CD4-positive, alpha-beta T cell treated with Interleukin-6 at 100 ng/mL for 8 hours (primary cell): ENCODE measurements around the gene SUN2.
A peak's percentile ranks its signal among the peaks of the same experiment; 100 is the strongest.

Experiments used
- DNase-seq: peaks from one replicate; pipeline ENCODE4 v3.0.0-alpha.2; 2020; ENCODE audit warnings: mixed read lengths, low spot score

The SUN2 gene

DNA sequence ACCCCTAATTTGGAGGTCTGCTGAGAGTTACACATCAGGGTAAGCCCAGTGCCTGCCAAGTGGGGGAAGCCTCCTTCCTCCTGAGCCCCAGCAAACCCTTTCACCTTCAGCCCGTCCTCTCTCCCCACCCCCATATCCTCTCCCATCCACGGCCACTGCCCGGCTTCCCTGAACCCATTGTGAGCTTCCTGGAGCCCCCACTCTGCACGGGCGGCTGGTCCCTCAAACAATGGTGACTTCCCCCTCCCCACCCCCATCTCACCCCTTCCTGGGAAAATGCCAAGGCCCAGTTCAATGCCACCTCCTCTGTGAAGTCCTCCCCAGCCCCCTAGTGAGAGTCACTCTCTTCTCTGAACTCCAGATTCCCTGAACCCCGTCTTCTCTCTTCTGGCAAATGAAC is 20.3 kb upstream of the SUN2 start:
- no peak for DNase-seq

DNA sequence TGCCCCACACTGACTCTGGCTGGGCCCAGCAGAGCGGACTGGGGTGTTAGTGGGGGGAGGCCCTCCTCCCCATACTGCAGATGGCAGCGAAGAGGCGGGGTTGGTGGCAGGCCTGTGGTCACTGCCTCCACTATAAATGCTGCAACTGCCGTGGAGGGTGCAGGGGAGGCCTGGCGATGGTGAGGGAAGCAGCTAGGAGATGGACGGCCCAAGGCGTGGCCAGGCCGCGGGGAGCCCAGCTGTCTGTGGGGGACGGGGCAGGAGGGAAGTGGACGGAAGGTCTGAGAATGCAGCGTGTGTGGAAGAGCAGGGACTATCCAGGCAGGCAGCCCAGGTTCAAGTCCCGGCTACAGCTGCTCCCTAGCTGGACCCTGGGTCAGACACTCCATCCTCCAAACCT is 19.9 kb upstream of the SUN2 start:
- no peak for DNase-seq

DNA sequence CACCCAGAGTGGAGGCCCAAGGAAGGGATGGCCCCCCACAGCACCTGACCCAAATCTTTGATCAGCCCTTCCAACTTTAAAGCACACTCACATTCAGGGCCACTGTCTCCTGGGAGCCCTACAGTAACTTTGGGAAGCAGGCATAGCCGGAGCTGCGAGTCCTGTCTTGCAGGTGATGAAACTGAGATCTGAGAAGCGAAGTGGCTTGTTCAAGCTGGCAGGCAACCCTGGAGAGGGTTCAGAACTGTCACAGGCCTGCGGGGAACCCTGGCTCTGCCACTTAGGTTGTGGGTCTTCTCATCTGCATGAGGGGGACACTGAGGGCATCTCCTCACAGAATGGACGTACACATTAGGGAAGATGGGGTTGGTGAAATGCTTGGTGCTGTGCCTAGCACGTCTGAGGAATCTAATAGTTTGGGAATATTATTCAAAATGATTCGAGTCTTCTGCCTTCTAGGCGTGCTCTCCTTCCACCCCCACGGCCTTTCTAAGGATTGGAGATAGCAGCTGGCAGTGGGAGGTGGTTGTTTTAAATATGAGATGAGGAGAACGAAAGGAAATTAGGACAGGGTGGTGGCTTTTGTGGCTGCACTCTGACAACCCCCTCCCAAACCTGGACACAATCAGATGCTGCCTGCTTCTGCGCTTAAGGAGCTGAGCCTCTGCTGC is 18.8 kb upstream of the SUN2 start:
- DNase-seq, result no peak

DNA sequence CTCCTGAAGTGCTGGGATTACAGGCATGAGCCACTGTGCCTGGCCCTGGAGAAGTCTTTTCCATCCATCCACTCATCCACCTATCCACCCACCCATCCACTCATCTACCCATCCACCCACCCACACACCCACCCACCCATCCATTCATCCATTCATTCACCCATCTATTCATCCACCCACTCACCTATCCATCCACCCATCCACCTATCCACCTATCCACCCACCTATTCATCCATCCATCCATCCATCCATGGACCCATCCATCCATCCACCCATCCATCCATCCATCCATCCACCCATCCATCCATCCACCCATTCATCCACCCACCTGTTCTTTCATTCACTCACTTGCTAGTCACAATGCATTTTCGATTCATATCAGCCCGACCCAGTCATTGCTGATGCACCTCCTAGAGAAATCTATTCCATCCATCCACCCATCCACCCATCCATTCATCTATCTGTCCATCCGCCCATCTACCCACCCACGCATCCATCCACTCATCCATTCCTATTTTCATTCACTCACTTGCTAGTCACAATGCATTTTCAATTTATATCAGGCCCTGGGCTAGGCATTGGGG is 17.7 kb upstream of the SUN2 start:
- no peak for DNase-seq

DNA sequence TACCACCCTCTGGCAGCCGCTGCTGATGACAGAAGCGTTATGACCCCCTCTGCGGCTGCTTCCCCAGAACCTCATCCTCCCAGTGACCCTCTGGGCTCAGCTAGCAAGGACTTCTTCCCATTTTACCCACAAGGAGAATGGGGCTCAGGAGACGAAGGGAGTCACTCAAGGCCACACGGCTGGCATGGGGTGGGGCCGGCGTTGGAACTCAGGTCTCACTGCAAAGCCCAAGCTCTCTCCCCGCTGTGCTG is 16.8 kb upstream of the SUN2 start:
- no peak for DNase-seq

DNA sequence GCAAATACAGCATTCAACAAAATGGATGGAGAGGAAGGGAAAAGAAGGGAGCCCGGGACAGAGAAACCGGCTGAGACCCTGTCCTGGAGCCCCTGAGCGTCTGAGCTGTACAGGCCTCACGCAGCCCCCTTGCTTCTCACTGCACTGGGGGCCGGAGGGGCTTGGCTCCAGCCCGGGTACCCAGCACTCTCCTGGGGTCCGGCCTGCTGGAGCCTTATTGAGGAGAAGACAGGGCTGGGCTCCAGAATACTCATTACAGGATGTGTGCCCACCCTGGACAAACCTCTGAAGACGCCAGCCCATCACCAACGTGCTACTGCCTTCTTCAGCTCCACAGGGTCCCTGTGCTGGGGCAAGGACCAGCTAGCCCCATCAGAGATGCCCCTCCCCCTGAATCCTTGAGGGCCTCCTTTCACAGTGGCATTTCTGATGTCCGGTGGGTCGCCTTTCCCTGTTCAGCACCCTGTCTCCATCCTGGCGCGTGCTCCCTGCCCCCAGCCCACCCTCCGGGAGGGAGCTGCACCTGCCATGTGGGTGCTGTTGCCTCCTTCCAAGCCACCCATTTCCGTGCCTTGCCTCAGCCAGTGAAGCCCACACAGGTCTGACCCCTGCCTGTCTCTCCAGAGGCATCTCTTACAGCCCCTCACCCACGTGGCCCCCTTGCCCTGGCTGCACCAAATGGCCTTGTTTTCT is 14.6 kb upstream of the SUN2 start:
- no peak for DNase-seq

DNA sequence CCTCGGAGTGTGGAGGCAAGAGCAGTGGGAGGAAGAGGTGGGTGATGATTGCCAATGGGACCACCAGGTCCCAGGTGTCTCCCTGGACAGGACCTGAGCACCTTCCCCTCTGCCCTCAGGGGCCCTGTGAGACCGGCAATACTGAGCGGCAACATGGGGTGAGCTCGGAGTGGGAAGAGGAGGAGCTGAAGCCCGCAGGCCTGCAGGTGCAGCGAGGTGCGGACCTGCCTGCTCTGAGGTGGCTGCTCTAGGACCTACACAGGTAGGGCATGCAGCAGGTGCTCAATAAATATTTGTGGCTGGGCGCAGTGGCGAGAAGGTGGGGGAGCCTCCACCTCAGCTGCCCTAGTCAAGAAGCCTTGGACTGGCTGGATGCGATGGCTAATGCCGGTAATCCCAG is 12.2 kb upstream of the SUN2 start:
- DNase-seq, result no peak

DNA sequence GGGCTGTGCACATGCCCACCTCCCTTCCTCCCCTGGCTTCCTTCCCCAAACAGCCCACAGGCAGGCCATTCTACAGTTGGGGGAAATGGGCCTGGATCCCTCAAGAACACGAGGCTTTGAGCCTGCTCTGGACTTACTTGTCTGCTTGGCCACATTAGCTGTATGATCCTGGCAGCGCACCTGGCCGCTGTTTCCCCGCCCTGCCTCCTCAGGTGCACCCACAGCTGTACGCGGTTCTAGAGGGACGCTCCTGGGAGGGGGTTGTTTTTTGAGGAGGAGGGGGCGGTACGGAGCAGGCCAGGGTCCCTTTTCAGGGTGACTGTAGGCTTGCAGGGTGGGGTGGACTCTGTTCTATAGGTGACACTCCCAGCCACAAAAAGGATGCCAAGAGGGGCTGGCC is 11.5 kb upstream of the SUN2 start:
- DNase-seq, result no peak

DNA sequence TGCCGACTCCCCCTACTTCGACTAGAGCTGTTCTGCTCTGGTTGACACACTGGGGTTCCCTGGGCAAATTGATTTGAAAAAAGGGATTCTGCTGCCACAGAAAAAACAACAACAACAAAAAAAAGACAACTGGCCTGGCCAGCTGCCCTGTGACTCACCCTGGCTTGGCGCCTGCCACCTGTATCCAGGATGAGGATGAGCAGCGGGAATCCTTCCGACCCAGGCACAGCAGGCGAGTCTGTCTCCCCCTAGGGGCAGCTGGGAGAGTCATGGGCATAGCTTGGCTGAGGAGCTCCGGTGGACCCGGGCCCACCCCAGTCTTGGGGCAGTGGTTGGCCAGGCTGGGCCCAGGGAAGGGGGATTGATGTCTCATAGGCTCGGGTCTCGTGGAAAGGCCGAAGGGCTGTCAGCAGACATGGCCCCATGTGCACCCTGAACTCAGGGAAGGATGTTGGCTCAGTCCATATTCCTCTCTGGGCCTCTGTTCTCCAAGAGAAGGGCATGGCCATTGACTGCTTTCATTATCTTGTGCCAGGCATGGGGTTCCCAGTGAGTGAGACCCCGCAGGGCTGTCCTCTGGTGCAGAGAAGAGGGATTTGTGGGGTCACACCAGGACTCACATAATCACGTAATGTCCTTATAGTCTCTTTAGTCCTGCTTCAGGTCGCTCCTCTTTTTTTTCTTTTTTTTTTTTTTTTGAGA is 10.4 kb upstream of the SUN2 start:
- peak; percentile 43 for DNase-seq

DNA sequence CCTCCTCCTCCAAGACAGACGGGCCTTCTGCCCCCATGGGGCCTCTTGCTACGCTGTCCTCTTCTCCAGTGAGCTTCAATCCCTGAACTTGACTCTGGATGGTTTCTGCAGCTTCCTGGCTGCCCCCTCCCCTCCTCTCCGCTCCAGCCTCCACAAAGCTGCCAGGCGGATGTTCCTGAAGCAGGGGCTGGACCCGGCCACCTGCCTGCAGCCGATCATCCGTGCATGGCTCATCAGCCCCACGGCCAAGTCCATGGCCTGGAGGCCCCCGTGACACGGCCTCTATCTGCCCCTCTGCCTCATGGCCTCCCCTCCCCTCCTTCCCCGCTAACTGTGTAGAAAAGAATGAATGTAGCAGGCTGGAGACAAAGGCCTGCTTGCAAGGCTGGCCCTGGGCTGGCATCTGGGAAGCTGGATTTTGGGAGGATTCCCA is 6.8 kb upstream of the SUN2 start:
- no peak for DNase-seq

DNA sequence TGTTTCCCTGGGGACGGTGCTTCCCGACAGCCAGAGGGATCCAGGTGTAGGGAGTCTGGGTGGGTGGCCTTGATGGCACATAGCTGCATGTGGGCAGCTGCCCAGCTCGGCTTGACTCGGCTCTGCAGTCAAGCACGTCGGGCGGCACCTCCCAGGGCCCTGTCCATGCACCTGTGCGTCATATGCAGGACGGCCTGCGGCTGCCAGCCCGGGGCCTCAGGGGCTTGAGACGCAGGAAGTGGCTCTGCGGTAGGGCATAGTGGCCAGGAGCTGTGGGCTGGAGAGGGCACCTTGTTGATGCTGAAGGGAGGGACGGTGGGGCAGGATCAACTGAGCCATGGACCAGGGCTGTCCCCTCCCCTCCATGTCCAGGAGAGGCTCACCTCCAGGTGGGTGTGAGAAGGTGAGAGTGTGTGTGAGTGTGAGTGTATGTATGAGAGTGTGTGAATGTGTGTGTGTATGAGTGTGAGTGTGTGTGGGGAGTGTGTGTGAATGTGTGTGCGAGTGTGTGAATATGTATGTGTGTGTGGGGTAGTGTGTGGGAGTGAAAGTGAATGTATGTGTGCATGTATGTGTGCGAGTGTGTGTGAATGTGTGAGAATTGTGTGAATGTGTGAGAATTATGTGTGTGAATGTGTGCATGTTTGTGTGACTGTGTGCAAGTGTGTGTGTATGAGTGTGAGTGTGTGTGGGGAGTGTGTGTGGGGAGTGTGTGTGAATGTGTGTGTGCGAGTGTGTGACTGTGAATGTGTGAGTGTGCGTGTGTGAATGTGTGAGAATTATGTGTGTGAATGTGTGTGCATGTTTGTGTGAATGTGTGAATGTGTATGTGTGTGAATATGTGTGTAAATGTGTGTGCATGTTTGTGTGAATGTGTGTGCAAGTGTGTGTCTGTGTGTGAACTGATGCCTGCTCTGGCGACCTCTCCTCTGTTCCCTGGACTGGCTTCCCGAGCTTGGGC is 5.7 kb upstream of the SUN2 start:
- DNase-seq, result no peak

DNA sequence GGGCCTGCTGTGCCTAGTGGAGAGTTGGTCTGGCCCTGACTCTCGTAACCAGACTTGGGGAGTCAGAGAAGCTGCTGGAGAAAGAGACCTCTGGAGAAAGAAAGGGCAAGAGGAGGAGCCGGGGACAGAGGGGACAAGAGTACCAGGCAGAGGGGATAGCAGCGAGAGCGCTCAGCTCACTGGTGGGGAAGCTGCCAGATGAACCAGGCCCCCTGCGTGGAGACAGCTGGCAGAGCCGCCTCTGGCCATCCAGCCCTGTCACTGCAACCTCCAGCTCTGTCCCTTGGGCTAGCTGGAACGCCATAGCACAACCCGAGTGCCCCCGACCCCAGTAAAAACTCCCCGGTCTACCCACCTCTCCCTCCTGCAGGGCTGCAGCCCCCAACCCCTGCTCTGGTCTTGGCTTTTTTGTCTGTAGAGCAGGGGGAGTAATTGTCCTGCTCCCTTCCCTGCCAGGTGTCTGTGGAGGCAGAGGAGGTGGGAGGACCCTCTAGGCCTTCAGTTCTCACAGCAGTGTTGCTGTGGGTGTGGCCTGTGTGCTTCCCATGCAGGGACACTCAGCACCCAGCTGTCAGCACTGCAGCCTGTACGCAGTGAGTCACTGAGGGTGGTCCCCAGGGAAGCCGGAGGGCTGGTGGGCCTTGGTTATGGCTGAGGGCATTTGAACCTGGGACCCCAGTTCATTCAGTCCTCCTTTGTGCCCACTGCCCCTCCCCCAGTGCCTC is 4.8 kb upstream of the SUN2 start:
- DNase-seq, result no peak

DNA sequence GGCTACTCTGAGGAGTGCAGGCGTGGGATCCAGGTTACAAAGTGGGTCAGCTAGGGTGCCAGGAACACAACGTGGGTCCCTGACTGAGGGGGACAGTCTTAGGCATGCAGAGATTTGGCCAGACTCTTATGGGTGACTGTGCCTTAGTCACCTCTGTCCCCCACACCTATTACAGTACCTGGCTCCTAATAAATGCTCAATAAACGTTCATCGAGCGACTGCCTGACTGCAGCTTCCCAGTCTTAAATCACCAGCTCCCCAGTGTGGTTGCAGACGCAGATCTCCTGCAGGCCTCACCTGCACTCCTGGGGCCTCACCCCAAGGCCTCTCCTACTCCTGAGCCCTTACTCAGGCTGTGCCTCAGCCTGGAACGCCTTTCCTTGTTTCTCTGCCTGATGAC is 3.2 kb upstream of the SUN2 start:
- DNase-seq, result no peak

DNA sequence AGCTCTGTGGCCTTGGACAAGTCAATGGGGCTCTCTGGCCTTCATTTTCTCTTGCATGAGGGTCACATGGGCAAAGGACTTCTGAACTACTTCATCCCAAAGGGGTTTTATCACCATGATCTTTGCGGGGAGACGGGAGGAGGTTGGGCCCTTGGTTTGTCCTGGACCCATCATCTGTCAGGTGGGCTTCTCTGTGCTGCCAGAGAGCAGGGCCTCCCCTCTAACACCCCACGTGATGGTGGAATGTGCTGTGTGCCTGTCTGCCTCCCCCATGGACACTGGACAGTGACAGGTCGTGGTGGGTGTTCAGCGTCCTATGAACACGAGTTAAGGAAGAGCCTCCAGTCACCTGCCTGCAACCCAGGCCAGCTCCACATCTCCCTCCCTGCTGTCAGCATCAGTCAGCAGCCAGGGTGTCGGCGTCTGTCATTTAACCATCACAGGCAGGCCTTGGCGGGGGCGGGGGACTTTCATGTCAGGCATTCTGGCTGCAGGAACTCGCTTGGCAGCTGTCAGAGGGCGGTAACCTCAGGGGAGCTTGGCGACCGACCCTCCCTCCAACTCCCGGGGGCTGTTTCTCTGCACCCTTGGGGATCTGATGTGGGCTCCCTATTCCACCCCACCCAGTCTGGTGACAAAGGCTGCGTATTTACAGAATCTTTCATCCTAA is 2.6 kb upstream of the SUN2 start:
- peak; percentile 73 for DNase-seq

DNA sequence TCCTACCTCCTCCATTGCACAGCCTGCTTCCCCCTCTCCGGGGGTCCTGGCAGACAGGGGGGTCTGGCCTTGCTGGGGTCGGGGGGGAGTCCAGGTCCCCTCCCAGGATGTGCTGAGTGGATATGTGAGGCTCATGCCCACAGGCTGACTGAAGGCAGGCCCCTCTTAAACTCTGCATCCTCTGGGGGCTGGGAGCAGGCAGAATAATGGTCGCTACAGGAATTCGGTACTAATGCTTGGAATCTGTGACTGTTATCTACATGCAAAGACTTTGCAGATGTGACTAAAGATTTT is 1.6 kb upstream of the SUN2 start:
- no peak for DNase-seq

DNA sequence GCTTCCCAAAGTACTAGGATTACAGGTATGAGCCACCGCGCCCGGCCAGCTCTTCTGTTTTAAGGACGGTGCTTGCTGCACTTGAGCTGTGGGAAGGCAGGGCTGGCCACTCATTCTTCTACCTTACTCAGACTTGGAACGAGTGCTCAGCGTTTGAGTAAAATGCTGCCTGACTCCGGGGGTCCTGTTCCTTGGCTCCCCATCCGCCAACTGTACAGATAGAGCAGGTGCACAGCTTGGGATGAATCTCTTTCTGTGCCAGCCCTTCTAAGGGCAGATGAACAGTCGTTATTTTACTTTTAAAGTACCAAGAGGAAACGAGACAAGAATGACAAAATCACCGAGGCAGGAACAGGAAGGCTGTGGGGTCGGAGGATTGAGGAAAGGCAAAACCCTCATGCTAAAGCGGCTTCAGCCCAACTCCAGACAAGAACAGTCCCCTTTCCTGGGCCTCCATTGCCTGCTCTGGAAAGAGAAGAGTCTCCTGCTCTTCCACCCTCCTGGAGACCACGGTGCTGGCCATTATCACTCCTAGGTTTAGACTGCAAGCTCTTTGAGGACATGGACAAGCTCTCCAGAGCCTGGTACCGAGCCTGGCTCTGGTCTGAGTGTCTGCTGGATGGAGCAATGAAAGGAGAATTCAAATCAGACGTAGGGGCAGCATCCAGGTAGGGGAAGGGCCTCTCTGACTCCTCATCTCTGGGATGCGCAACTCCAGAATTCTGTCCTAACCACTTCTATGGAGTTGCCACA is 1.1 kb upstream of the SUN2 start:
- DNase-seq, result no peak

DNA sequence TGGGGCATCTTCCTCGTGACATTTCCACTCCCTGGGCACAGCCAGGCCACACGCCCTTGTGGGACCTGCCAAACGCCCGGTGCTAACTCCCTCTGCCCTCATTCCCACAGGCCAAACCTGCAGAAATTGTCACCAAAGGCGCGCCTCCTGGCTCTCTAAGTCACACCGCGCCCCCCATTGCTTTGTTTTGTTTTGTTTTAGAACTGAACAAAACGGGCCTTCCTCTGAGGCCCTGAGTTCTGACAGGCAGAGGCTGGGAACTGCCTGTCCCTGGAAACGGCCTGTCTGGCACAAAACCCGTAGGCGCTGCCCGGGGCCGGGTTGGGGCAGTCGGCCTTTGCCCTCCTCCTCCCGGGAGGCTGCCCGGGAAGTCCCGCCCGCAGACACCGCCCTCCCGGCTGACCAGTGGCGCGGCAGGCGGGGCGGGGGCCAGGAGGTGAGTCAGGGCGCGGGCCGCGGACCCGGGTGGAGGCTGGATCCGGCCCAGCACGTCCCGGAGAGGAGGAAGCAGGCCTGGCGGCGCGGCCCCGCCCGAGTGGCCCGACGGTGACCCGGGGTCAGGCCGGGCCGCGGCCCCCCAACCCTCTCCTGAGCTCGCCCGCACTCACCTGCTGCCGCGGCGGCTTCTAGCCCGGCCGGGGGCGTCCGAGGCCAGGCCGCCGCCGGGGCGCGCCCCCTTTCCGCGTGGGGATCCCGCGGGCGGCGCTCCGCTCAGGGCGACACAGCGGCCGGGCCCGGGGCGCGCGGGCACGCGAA is 465 bp downstream of the SUN2 start:
- DNase-seq, result peak; percentile 38

DNA sequence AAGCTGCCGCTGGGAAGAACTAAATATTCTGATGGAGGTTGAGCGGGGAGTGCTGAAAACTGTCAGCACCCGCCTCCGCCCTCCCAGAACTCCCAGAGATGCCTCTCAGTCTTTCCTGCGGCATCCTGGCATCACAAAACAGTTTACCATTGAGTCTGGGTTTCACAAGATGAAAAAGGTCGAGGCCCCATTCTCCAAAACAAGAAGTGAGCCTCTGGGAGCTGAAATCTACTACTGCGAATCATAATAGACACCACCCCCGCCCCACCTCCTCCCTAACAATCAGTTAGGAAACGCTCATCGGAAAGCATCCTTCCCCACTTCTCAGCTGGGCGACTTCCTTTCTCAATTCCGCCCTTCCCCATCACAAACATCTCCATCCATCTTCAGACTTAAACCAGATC is 1.0 kb downstream of the SUN2 start:
- peak; percentile 34 for DNase-seq

DNA sequence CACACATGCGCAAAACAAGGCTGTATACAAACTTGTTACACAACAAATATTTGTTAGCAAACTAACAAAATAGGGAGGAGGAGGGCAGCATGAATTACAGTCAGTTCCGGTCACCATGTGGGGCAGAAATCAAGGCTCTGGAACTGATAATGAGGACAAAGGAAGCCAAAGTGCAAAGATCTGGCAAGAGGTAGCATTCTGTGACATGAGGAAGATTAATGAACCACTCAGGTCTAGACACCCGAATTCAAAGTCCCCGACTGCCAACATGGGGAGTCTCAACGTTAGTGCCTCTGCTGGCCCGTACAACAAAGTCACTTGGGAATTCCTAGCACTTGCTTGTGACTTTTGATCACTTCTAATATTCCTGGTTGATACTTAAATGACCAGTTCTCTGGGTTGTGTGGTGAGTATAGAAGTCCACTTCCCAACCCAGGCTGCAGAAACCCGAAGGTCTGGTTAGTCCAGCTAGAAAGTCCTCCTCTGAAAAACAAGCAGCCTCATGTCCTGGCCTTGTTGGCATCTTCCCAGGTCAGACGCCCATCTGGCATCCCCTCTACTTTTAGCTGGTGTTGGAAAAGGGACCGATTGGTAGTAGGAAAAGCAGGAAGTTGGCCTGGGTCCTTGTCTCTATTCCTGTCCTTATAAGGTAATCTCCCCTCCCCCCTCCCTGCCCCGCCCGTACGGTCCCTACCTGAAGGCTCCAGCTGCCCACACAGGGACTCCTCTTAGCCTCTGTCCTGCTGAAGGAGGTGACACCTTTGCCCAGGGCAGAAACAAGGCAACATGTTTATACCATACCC is 1.6 kb downstream of the SUN2 start:
- DNase-seq, result peak; percentile 35
